HG03575 (cell line): ENCODE results near the gene ALDH3B1.
"Not testable (repeated sequence)": the region's sequence is repeated elsewhere in the genome, so short reads cannot be mapped to it uniquely, and the experiment has no call there.

Experiments used
- ATAC-seq: cut with Tn5 transposase; IDR thresholded peaks from one replicate; pipeline ENCODE4 v1.9.1; 2021; ENCODE audit not compliant: unreplicated experiment, insufficient number of reproducible peaks, low FRiP score; ENCODE audit errors: extremely low read depth

ALDH3B1 gene

GRCh38 chr11:68010090-68011041 is at the start of gene ALDH3B1:
Gene ALDH3B1, plus strand, starts transcription at chr11:68010327. Its CDS starts 4,971 bp downstream, at chr11:68015298.
- ATAC-seq: no peak

- not testable (repeated sequence) for ATAC-seq
These were observed 46.9 kb upstream of the ALDH3B1 start for GRCh38 chr11:67963217-67963616.

- not testable (repeated sequence) for ATAC-seq
These were observed 46.2 kb upstream of the ALDH3B1 start for GRCh38 chr11:67963879-67964278.

- not testable (repeated sequence) for ATAC-seq
These were observed 45.4 kb upstream of the ALDH3B1 start for GRCh38 chr11:67964746-67965145.

GRCh38 chr11:67965830-67966348 is 44.2 kb upstream of the ALDH3B1 start:
- not testable (repeated sequence) for ATAC-seq

- ATAC-seq: not testable (repeated sequence)
These were observed 35.4 kb upstream of the ALDH3B1 start for GRCh38 chr11:67974746-67975145.

- not testable (repeated sequence) for ATAC-seq
These were observed 31.2 kb upstream of the ALDH3B1 start for GRCh38 chr11:67978766-67979418.

GRCh38 chr11:67981226-67981625 is 28.9 kb upstream of the ALDH3B1 start:
- not testable (repeated sequence) for ATAC-seq

- not testable (repeated sequence) for ATAC-seq
These were observed 27.8 kb upstream of the ALDH3B1 start for GRCh38 chr11:67982255-67982857.

- no peak for ATAC-seq
These were observed 26.2 kb upstream of the ALDH3B1 start for GRCh38 chr11:67983951-67984350.

- ATAC-seq: not testable (repeated sequence)
These were observed 24.8 kb upstream of the ALDH3B1 start for GRCh38 chr11:67985302-67985701.

- ATAC-seq: not testable (repeated sequence)
These were observed 19.4 kb upstream of the ALDH3B1 start for GRCh38 chr11:67990546-67991346.

GRCh38 chr11:67991347-67992121 is 18.6 kb upstream of the ALDH3B1 start:
- not testable (repeated sequence) for ATAC-seq

- not testable (repeated sequence) for ATAC-seq
These were observed 16.3 kb upstream of the ALDH3B1 start for GRCh38 chr11:67993821-67994220.

GRCh38 chr11:67994387-67994786 is 15.7 kb upstream of the ALDH3B1 start:
- not testable (repeated sequence) for ATAC-seq

GRCh38 chr11:67995129-67995528 is 15.0 kb upstream of the ALDH3B1 start:
- not testable (repeated sequence) for ATAC-seq

- not testable (repeated sequence) for ATAC-seq
These were observed 14.5 kb upstream of the ALDH3B1 start for GRCh38 chr11:67995579-67995978.

GRCh38 chr11:67996051-67996450 is 14.1 kb upstream of the ALDH3B1 start:
- ATAC-seq: no peak
